ENCODE results near the gene SOAT1.

DNA sequence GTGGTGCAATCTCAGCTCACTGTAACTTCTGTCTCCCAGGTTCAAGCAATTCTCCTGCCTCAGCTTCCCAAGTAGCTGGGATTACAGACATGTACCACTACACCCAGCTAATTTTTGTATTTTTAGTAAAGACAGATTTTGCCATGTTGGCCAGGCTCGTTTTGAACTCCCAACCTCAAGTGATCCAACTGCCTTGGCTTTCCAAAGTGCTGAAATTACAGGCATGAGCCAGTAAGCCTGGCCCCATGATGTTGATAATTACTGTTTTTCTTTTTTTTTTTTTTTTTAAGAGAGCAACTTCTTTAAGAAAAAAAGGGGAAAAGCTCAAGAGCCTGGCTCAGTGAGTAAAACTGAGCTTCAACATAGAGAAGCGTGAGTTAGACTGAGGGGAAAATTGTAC is 9.6 kb upstream of the SOAT1 start:
- TF ChIP-seq CTCF (IDR thresholded peaks at IDR 0.05; ENCODE audit: insufficient read depth, low read depth, low read length) (no peak), EZH2 (IDR thresholded peaks at IDR 0.05; ENCODE audit: insufficient read depth, low read length) (no peak)
